TTC549 (cell line): ENCODE data around the gene PAFAH1B1.
"Not testable (repeated sequence)": the region's sequence is repeated elsewhere in the genome, so short reads cannot be mapped to it uniquely, and the experiment has no call there.

Source experiments
- FAIRE-seq: peaks from 2 replicates; lab custom pipeline; 2012; peaks lifted over from hg19 to GRCh38; lab: Jason Lieb, UNC

The PAFAH1B1 gene

GRCh38 chr17:2592971-2593820 is at the start of gene PAFAH1B1:
Gene PAFAH1B1, plus strand, starts transcription at chr17:2593654. Its CDS starts 44,635 bp downstream, at chr17:2638289.
- no peak for FAIRE-seq

GRCh38 chr17:2545393-2545792 is 48.1 kb upstream of the PAFAH1B1 start:
- FAIRE-seq, result no peak

- FAIRE-seq, result no peak
Observed at GRCh38 chr17:2547176-2547575, 46.3 kb upstream of the PAFAH1B1 start.

- FAIRE-seq, result not testable (repeated sequence)
Observed at GRCh38 chr17:2548026-2548425, 45.4 kb upstream of the PAFAH1B1 start.

GRCh38 chr17:2549392-2550211 is 43.9 kb upstream of the PAFAH1B1 start:
- no peak for FAIRE-seq

GRCh38 chr17:2551493-2551892 is 42.0 kb upstream of the PAFAH1B1 start:
- FAIRE-seq, result no peak

- FAIRE-seq, result no peak
Observed at GRCh38 chr17:2551928-2552327, 41.5 kb upstream of the PAFAH1B1 start.

- FAIRE-seq, result no peak
Observed at GRCh38 chr17:2560658-2561057, 32.8 kb upstream of the PAFAH1B1 start.

GRCh38 chr17:2562162-2562858 is 31.1 kb upstream of the PAFAH1B1 start:
- no peak for FAIRE-seq

GRCh38 chr17:2563061-2563460 is 30.4 kb upstream of the PAFAH1B1 start:
- FAIRE-seq, result no peak

GRCh38 chr17:2563543-2563942 is 29.9 kb upstream of the PAFAH1B1 start:
- FAIRE-seq, result no peak

GRCh38 chr17:2564877-2565276 is 28.6 kb upstream of the PAFAH1B1 start:
- FAIRE-seq, result no peak

GRCh38 chr17:2566056-2566455 is 27.4 kb upstream of the PAFAH1B1 start:
- FAIRE-seq, result no peak

GRCh38 chr17:2571523-2572303 is 21.7 kb upstream of the PAFAH1B1 start:
- no peak for FAIRE-seq

- not testable (repeated sequence) for FAIRE-seq
Observed at GRCh38 chr17:2572304-2572609, 21.2 kb upstream of the PAFAH1B1 start.

GRCh38 chr17:2580151-2580550 is 13.3 kb upstream of the PAFAH1B1 start:
- no peak for FAIRE-seq

GRCh38 chr17:2580661-2581060 is 12.8 kb upstream of the PAFAH1B1 start:
- FAIRE-seq, result no peak

- no peak for FAIRE-seq
Observed at GRCh38 chr17:2582493-2582892, 11.0 kb upstream of the PAFAH1B1 start.

GRCh38 chr17:2591040-2591640 is 2.3 kb upstream of the PAFAH1B1 start:
- no peak for FAIRE-seq

- FAIRE-seq, result no peak
Observed at GRCh38 chr17:2593821-2594721, 617 bp downstream of the PAFAH1B1 start.
